Small intestine (tissue), 7 donors: ENCODE data around the gene EFHD1. TPM values are rescaled to one million over a fixed set of nuclear protein-coding genes. Genes with fewer than 3 reads are reported as not detected.
"Not testable (repeated sequence)": the region's sequence is repeated elsewhere in the genome, so short reads cannot be mapped to it uniquely, and the experiment has no call there.

Source experiments
- DNase-seq, 2 donors: peaks; one replicate each; pipeline versions ENCODE4 v3.0.0 to v3.0.0-alpha.2; 2013
- FAIRE-seq: peaks from 2 replicates; lab custom pipeline; 2012; peaks lifted over from hg19 to GRCh38; lab: Jason Lieb, UNC
- H3K27ac ChIP-seq, 3 donors: one replicate each; pipeline ENCODE4 v1.5.1; 2013; ENCODE audit warnings: low read length in 2 of 3, mild to moderate bottlenecking in 2 of 3, control low read depth in 1 of 3, inconsistent platforms in 1 of 3, low read depth in 1 of 3, moderate library complexity in 1 of 3
- H3K27me3 ChIP-seq, 3 donors: one replicate each; pipeline ENCODE4 v1.6.1; 2013; ENCODE audit warnings: low read length in 3 of 3, inconsistent platforms in 1 of 3; ENCODE audit not compliant: control insufficient read depth in 3 of 3, insufficient read depth in 3 of 3
- H3K36me3 ChIP-seq, 3 donors: one replicate each; pipeline ENCODE4 v1.6.1; 2013; ENCODE audit warnings: low read length in 3 of 3, inconsistent platforms in 1 of 3, low read depth in 1 of 3, mild to moderate bottlenecking in 1 of 3, moderate library complexity in 1 of 3; ENCODE audit not compliant: control insufficient read depth in 3 of 3, insufficient read depth in 2 of 3
- H3K4me1 ChIP-seq, 3 donors: one replicate each; pipeline ENCODE4 v1.6.1; 2013; ENCODE audit warnings: low read length in 2 of 3, inconsistent platforms in 1 of 3, low read depth in 1 of 3, mild to moderate bottlenecking in 1 of 3, moderate library complexity in 1 of 3; ENCODE audit not compliant: control insufficient read depth in 3 of 3, insufficient read depth in 2 of 3
- H3K4me3 ChIP-seq, 3 donors: one replicate each; pipeline ENCODE4 v1.5.1; 2013; ENCODE audit warnings: low read length in 3 of 3, control low read depth in 1 of 3, inconsistent platforms in 1 of 3, low read depth in 1 of 3, mild to moderate bottlenecking in 1 of 3, moderate library complexity in 1 of 3
- H3K9me3 ChIP-seq, 2 donors: one replicate each; pipeline ENCODE4 v1.6.1; 2013; ENCODE audit warnings: low read depth in 1 of 2, low read length in 1 of 2; ENCODE audit not compliant: control insufficient read depth in 2 of 2, insufficient read depth in 1 of 2
- WGBS, 3 donors: extraction: QIAGEN DNeasy Blood & Tissue Kit; methylation state at CpG; one replicate each; pipeline ENCODE4 v1.1.7; 2013; 5-methylcytosine and 5-hydroxymethylcytosine counted together
- polyA plus RNA-seq, 4 donors: library from polyadenylated mRNA; stranded (reverse) in 3 of 4; unstranded in 1 of 4; fragments of 200-250 nt in 3 of 4; fragments of 120-200 nt in 1 of 4; gene quantifications; one replicate each; pipeline versions ENCODE4 v1.2.1 to v1.2.3, GENCODE V29; 2013
- donor health status: healthy with polysubstance abuse.
- donor health status: control.
- donor health status: control.
- donor health status: Bipolar disorder and iron deficiency.
- donor health status: healthy.

EFHD1 gene
- polyA plus RNA-seq, 4 donors, result 0.45 to 8.5 (median 4.1) TPM

GRCh38 chr2:232626584-232626983 is 6.8 kb upstream of the EFHD1 start:
- Histone ChIP-seq H3K36me3 (no peaks in the 10 kb centered on the region), H3K9me3 (no peaks in the 10 kb centered on the region), H3K27ac (no peak overlapping the region), H3K4me1 (no peaks in the 10 kb centered on the region), H3K4me3 (no peak overlapping the region), H3K27me3 (peaks cover 0 to 8% (median 0%) of the 10 kb centered on the region in 3 donors)
- 33 to 67% (median 66%) methylated on average over 1 of the region's 1 CpG for WGBS, 3 donors
- no peak for DNase-seq
- FAIRE-seq, result no peak

- Histone ChIP-seq H3K4me3 (no peak overlapping the region), H3K9me3 (no peaks in the 10 kb centered on the region), H3K4me1 (peaks cover 0 to 3% (median 3%) of the 10 kb centered on the region in 3 donors), H3K36me3 (no peaks in the 10 kb centered on the region), H3K27ac (peak overlapping the region in 1 of 3 donors; percentile 55), H3K27me3 (peaks cover 3 to 26% (median 9%) of the 10 kb centered on the region in 3 donors)
- FAIRE-seq, result no peak
- 70 to 92% (median 81%) methylated on average over 10 of the region's 10 CpGs for WGBS, 3 donors
- no peak for DNase-seq
Observed at GRCh38 chr2:232628466-232629128, 4.8 kb upstream of the EFHD1 start.

GRCh38 chr2:232629129-232629475 is 4.3 kb upstream of the EFHD1 start:
- Histone ChIP-seq H3K36me3 (no peaks in the 10 kb centered on the region), H3K27me3 (peaks cover 3 to 27% (median 11%) of the 10 kb centered on the region in 3 donors), H3K4me3 (no peak overlapping the region), H3K4me1 (peaks cover 0 to 3% (median 3%) of the 10 kb centered on the region in 3 donors), H3K9me3 (no peaks in the 10 kb centered on the region), H3K27ac (peak overlapping the region in 1 of 3 donors; percentile 55)
- FAIRE-seq, result no peak
- WGBS, 3 donors, result 77 to 91% (median 83%) methylated on average over 2 of the region's 2 CpGs
- DNase-seq, result no peak

GRCh38 chr2:232632229-232632903 is 1.0 kb upstream of the EFHD1 start:
- no peak for DNase-seq
- Histone ChIP-seq H3K27me3 (peaks cover 7 to 50% (median 11%) of the 10 kb centered on the region in 3 donors), H3K27ac (peak overlapping the region in 1 of 3 donors; percentile 81), H3K4me3 (peak overlapping the region in 1 of 3 donors; percentile 44), H3K36me3 (peaks cover 0 to 2% (median 0%) of the 10 kb centered on the region in 3 donors), H3K4me1 (peaks cover 0 to 13% (median 3%) of the 10 kb centered on the region in 3 donors), H3K9me3 (no peaks in the 10 kb centered on the region)
- no peak for FAIRE-seq
- 48 to 62% (median 56%) methylated on average over 19 of the region's 19 CpGs for WGBS, 3 donors

- peaks cover 0 to 2% (median 0%) of the 10 kb centered on the region in 3 donors for H3K36me3 ChIP-seq
- peaks cover 7 to 50% (median 11%) of the 10 kb centered on the region in 3 donors for H3K27me3 ChIP-seq
- H3K9me3 ChIP-seq, result no peaks in the 10 kb centered on the region
- FAIRE-seq (no peak), DNase-seq (no peak)
- H3K27ac ChIP-seq, result peak overlapping the region in 1 of 3 donors; percentile 81
- WGBS, 3 donors, result 1 to 5% (median 3%) methylated on average over 39 to 40 of the region's 40 CpGs
- peaks cover 0 to 13% (median 3%) of the 10 kb centered on the region in 3 donors for H3K4me1 ChIP-seq
- peak overlapping the region; percentile 41 to 44 (median 43) for H3K4me3 ChIP-seq
Observed at GRCh38 chr2:232632904-232633412, 446 bp upstream of the EFHD1 start.

- 17 to 36% (median 24%) methylated on average over 58 to 61 of the region's 61 CpGs for WGBS, 3 donors
- FAIRE-seq (no peak), DNase-seq (peak in 1 of 2 donors; percentile 19)
- peaks cover 0 to 13% (median 3%) of the 10 kb centered on the region in 3 donors for H3K4me1 ChIP-seq
- H3K27me3 ChIP-seq, result peaks cover 7 to 50% (median 11%) of the 10 kb centered on the region in 3 donors
- no peak overlapping the region for H3K27ac ChIP-seq
- no peaks in the 10 kb centered on the region for H3K9me3 ChIP-seq
- peaks cover 0 to 2% (median 0%) of the 10 kb centered on the region in 3 donors for H3K36me3 ChIP-seq
- peak overlapping the region in 2 of 3 donors; percentile 24 to 43 for H3K4me3 ChIP-seq
Observed at GRCh38 chr2:232634206-232635150, 1.1 kb downstream of the EFHD1 start.

GRCh38 chr2:232635376-232635775 is 2.0 kb downstream of the EFHD1 start:
- FAIRE-seq, H3K36me3 ChIP-seq, H3K27ac ChIP-seq, H3K9me3 ChIP-seq, H3K4me3 ChIP-seq, DNase-seq: not testable (repeated sequence)
- WGBS, 3 donors, result 96 to 98% (median 96%) methylated on average over 10 of the region's 10 CpGs
- H3K27me3 ChIP-seq, result peaks cover 7 to 50% (median 11%) of the 10 kb centered on the region in 3 donors
- peaks cover 0 to 13% (median 3%) of the 10 kb centered on the region in 3 donors for H3K4me1 ChIP-seq
